K562 (cell line): ENCODE data around the gene KDM2B. TPM values are rescaled to one million over a fixed set of nuclear protein-coding genes. Genes with fewer than 3 reads are reported as not detected.

Source experiments
- ARID1B ChIP-seq: fragments of 450-650 bp; IDR thresholded peaks from 2 replicates; pipeline ENCODE4 v1.6.1; 2016; ENCODE audit warnings: antibody characterized with exemption, mild to moderate bottlenecking, inconsistent platforms
- ATF3 ChIP-seq, 2 experiments: fragments of 450-650 bp in 1 of 2; sonication (generic) in 1 of 2; formaldehyde crosslinking in 1 of 2; IDR thresholded peaks in 1 of 2; conservative IDR thresholded peaks in 1 of 2; 2 replicates each; pipeline versions ENCODE4 v1.6.1 to v1.8.1; 2016 to 2023; ENCODE audit warnings: mild to moderate bottlenecking in 2 of 2, moderate library complexity in 2 of 2, inconsistent platforms in 1 of 2, missing genetic modification reagents in 1 of 2
- CBFA2T3 ChIP-seq: fragments of 450-650 bp; IDR thresholded peaks from 2 replicates; pipeline ENCODE4 v1.6.1; 2017
- CTBP1 ChIP-seq: fragments of 450-650 bp; IDR thresholded peaks from 2 replicates; pipeline ENCODE4 v1.6.1; 2016; ENCODE audit warnings: borderline replicate concordance
- DACH1 ChIP-seq: fragments of 450-650 bp; IDR thresholded peaks from 2 replicates; pipeline ENCODE4 v1.6.1; 2018; ENCODE audit not compliant: partially characterized antibody
- EP300 ChIP-seq: IDR thresholded peaks from 2 replicates; pipeline ENCODE4 v1.6.1; 2012; ENCODE audit warnings: low read length, improper control_type of control experiment
- GATAD2A ChIP-seq: fragments of 450-650 bp; IDR thresholded peaks from 2 replicates; pipeline ENCODE4 v1.6.1; 2017
- LEF1 ChIP-seq: fragments of 450-650 bp; IDR thresholded peaks from 2 replicates; pipeline ENCODE4 v1.6.1; 2016; ENCODE audit warnings: mild to moderate bottlenecking
- MBD2 ChIP-seq: sonication (generic); IDR thresholded peaks from 2 replicates; pipeline ENCODE4 v1.6.1; 2016; ENCODE audit warnings: low read depth, borderline replicate concordance
- MNT ChIP-seq, 2 experiments: fragments of 450-650 bp; conservative IDR thresholded peaks; 2 replicates each; pipeline ENCODE4 v1.6.1; 2017; ENCODE audit warnings: mild to moderate bottlenecking in 2 of 2, moderate library complexity in 2 of 2
- PATZ1 ChIP-seq: fragments of 250-450 bp; sonication (Bioruptor Pico); IDR thresholded peaks from 2 replicates; pipeline ENCODE4 v1.5.0; 2020; ENCODE audit warnings: mild to moderate bottlenecking, borderline replicate concordance
- TBL1XR1 ChIP-seq, 2 experiments: IDR thresholded peaks; 2 replicates each; pipeline ENCODE4 v1.6.1; 2012; ENCODE audit warnings: improper control_type of control experiment in 2 of 2, low read length in 2 of 2, mild to moderate bottlenecking in 1 of 2
- TCF3 ChIP-seq: sonication (generic); formaldehyde crosslinking; IDR thresholded peaks from 2 replicates; pipeline ENCODE4 v1.4.0; 2020; ENCODE audit warnings: mild to moderate bottlenecking, missing genetic modification reagents
- TCF7 ChIP-seq: sonication (generic); IDR thresholded peaks from 2 replicates; pipeline ENCODE4 v1.6.1; 2016; ENCODE audit warnings: antibody characterized with exemption, borderline replicate concordance
- TEAD4 ChIP-seq, 2 experiments: sonication (generic) in 1 of 2; formaldehyde crosslinking in 1 of 2; IDR thresholded peaks; 2 replicates each; pipeline versions ENCODE4 v1.6.1 to v1.8.0; 2012 to 2022; ENCODE audit warnings: borderline replicate concordance in 1 of 2, inconsistent platforms in 1 of 2, low read length in 1 of 2, mild to moderate bottlenecking in 1 of 2, missing genetic modification reagents in 1 of 2
- THAP12 ChIP-seq: fragments of 250-450 bp; sonication (Bioruptor Pico); IDR thresholded peaks from 2 replicates; pipeline ENCODE4 v1.9.0; 2021; ENCODE audit warnings: mild to moderate bottlenecking, inconsistent platforms
- ZEB2 ChIP-seq: fragments of 450-650 bp; IDR thresholded peaks from 2 replicates; pipeline ENCODE4 v1.6.1; 2016
- ZFPM2 ChIP-seq: fragments of 250-450 bp; sonication (Bioruptor Pico); IDR thresholded peaks from 2 replicates; pipeline ENCODE4 v1.5.1; 2022; ENCODE audit warnings: mild to moderate bottlenecking
- ZNF12 ChIP-seq: sonication (generic); formaldehyde crosslinking; IDR thresholded peaks from 2 replicates; pipeline ENCODE4 v1.4.0; 2020; ENCODE audit warnings: mild to moderate bottlenecking, missing genetic modification reagents
- ZNF232 ChIP-seq: sonication (generic); formaldehyde crosslinking; IDR thresholded peaks from 2 replicates; pipeline ENCODE4 v1.8.0; 2022; ENCODE audit warnings: mild to moderate bottlenecking, missing genetic modification reagents
- ZNF507 ChIP-seq: conservative IDR thresholded peaks from 2 replicates; pipeline ENCODE4 v1.6.1; 2017; ENCODE audit warnings: missing genetic modification characterization, missing compliant biosample characterization
- ZNF583 ChIP-seq: fragments of 250-450 bp; sonication (Bioruptor Pico); IDR thresholded peaks from 2 replicates; pipeline ENCODE4 v1.4.0; 2020
- polyA plus RNA-seq, 8 experiments: library from polyadenylated mRNA; depleted of rRNA in 4 of 8; stranded (reverse) in 5 of 8; unstranded in 3 of 8; fragments of >200 nt; fragmentation: Nextera tagmentation in 2 of 8; fragmentation: Illumina TruSeq in 1 of 8; extraction: Ambion mirVana in 2 of 8; extraction: Trizol in 1 of 8; gene quantifications; 2 replicates each; pipeline versions ENCODE4 v1.2.1 to v1.2.3, GENCODE V29; 2011 to 2014; ENCODE audit warnings: inconsistent platforms in 1 of 8, missing spikeins in 1 of 8
- total RNA-seq, 7 experiments: library from RNA; depleted of rRNA in 6 of 7; stranded (reverse); fragments of >200 nt in 6 of 7; fragmentation: Illumina TruSeq in 2 of 7; extraction: Trizol in 2 of 7; gene quantifications; 2 replicates each; pipeline versions ENCODE4 v1.2.1 to v1.2.3, GENCODE V29; 2011 to 2021; ENCODE audit warnings: low replicate concordance in 1 of 7

The KDM2B gene
- total and polyA plus RNA-seq, 9 of the 15 experiments (the other 6 are each of a cell fraction or from before 2014, with no cell fraction given) = 7.4 to 50.5 (median 22.5) TPM

GRCh38 chr12:121582583-121583333 is 1.9 kb upstream of the KDM2B start (continued):
- TF ChIP-seq DACH1 = peak; percentile 23
- TF ChIP-seq TCF7 = peak; percentile 68; the same call in 1 of the 2 replicates
- TF ChIP-seq ARID1B = peak; percentile 69
- peak; percentile 40; the same call in 1 of the 2 replicates for TF ChIP-seq ATF3 (IDR thresholded peaks at IDR 0.05)
- TF ChIP-seq ATF3 (CRISPR knock-in tag; conservative IDR thresholded peaks at IDR 0.05) = no peak
- peak; percentile 26; the same call in 1 of the 2 replicates for TF ChIP-seq CTBP1
- TF ChIP-seq ZNF507 (tag) = no peak
- no peak for TF ChIP-seq ZEB2
- TF ChIP-seq LEF1 = peak; percentile 77
- 0 out of 2 replicates have a peak, but pooled peaks have one; percentile 25 for TF ChIP-seq ZNF12
- TF ChIP-seq PATZ1 (CRISPR knock-in tag) = no peak
- peak; percentile 80 for TF ChIP-seq TEAD4 (IDR thresholded peaks at IDR 0.05; ENCODE audit: low read length)
- TF ChIP-seq TEAD4 (CRISPR knock-in tag; IDR thresholded peaks at IDR 0.05; ENCODE audit: borderline replicate concordance) = no peak
- TF ChIP-seq EP300 = peak; percentile 54; the same call in 1 of the 2 replicates
- peak; percentile 50 for TF ChIP-seq TCF3 (CRISPR knock-in tag)
- TF ChIP-seq GATAD2A = peak; percentile 57; the same call in 1 of the 2 replicates
- TF ChIP-seq CBFA2T3 = peak; percentile 72
- TF ChIP-seq ZNF583 (CRISPR knock-in tag) = no peak
- TF ChIP-seq ZFPM2 (CRISPR knock-in tag) = no peak
- TF ChIP-seq ZNF232 (CRISPR knock-in tag) = no peak
- TF ChIP-seq TBL1XR1 (IDR thresholded peaks at IDR 0.05; ENCODE audit: low read length in 2 of 2) = peak in 1 of 2 experiments; percentile 37; a peak in 1 of 4 replicates
- 0 out of 4 replicates have a peak, but pooled peaks of 1 of the 2 experiments have one; percentile 17 for TF ChIP-seq MNT (conservative IDR thresholded peaks at IDR 0.05)
- 0 out of 2 replicates have a peak, but pooled peaks have one; percentile 12 for TF ChIP-seq MBD2
- TF ChIP-seq THAP12 = no peak
